HepG2 (cell line): Measurements from ENCODE around the gene TGFBR1. TPM values are rescaled to one million over a fixed set of nuclear protein-coding genes. Genes with fewer than 3 reads are reported as not detected.

Experiments
- ATAC-seq: fragments of 200-7000 bp; cut with Tn5 transposase; 3 replicates; pipeline ENCODE4 v1.9.1; 2020; ENCODE audit warnings: mild to moderate bottlenecking, moderate library complexity
- BruUV-seq: library from RNA; stranded (reverse); fragments of 400-500 nt; replicated peaks from 2 replicates; lab custom pipeline; 2021; lab: Mats Ljungman, UMichigan
- CTCF ChIA-PET: fragments of 300-600 bp; formaldehyde crosslinking; extraction: SDS; loops from one replicate; lab custom pipeline; 2021; ENCODE audit warnings: low total read pairs, inconsistent platforms, low intra/inter-chr PET ratio; lab: Yijun Ruan, JAX
- POLR2A ChIA-PET: fragments of 350-600 bp; sonication (Branson Sonifier 250); formaldehyde crosslinking; loops from one replicate; lab custom pipeline; 2020; ENCODE audit warnings: antibody characterized with exemption, inconsistent platforms; lab: Yijun Ruan, JAX
- DNase-seq: peaks from one replicate; pipeline ENCODE4 v3.0.0-alpha.2; 2015; ENCODE audit warnings: low spot score
- FAIRE-seq: peaks from 3 replicates; lab custom pipeline; 2011; peaks lifted over from hg19 to GRCh38; lab: Jason Lieb, UNC
- H2AFZ ChIP-seq: one replicate; pipeline ENCODE4 v1.6.1; 2011; ENCODE audit warnings: low read length, inconsistent platforms
- H3K27ac ChIP-seq: fragments of 300-600 bp; 3 replicates; pipeline ENCODE4 v1.8.0; 2011; ENCODE audit warnings: mixed run types, mild to moderate bottlenecking, mixed read lengths, low read length, inconsistent platforms; ENCODE audit not compliant: insufficient read depth; ENCODE audit errors: extremely low read length
- H3K27me3 ChIP-seq, 2 experiments: fragments of 200-600 bp in 1 of 2; 2 replicates in 1 of 2; 3 replicates in 1 of 2; pipeline versions ENCODE4 v1.6.0 to v1.8.0; 2011; ENCODE audit warnings: low read length in 2 of 2, mild to moderate bottlenecking in 2 of 2, moderate library complexity in 2 of 2, inconsistent platforms in 1 of 2; ENCODE audit not compliant: insufficient read depth in 2 of 2, control insufficient read depth in 1 of 2
- H3K36me3 ChIP-seq, 2 experiments: fragments of 200-600 bp in 1 of 2; replicated peaks in 1 of 2; 2 replicates in 1 of 2; 3 replicates in 1 of 2; pipeline versions ENCODE4 v1.5.1 to v1.8.0; 2011; ENCODE audit warnings: low read length in 2 of 2, inconsistent platforms in 1 of 2; ENCODE audit not compliant: insufficient read depth in 2 of 2, control insufficient read depth in 1 of 2
- H3K4me1 ChIP-seq: 2 replicates; pipeline ENCODE4 v1.5.1; 2012; ENCODE audit warnings: low read length, inconsistent platforms; ENCODE audit not compliant: insufficient read depth
- H3K4me2 ChIP-seq: 2 replicates; pipeline ENCODE4 v1.6.0; 2011; ENCODE audit warnings: low read depth, low read length, inconsistent platforms
- H3K4me3 ChIP-seq, 3 experiments: fragments of 200-600 bp in 1 of 3; sonication (generic), shearing (Covaris generic) in 1 of 3; replicated peaks in 1 of 3; 2 replicates each; pipeline ENCODE4 v1.5.1; 2011 to 2016; ENCODE audit warnings: low read length in 3 of 3, inconsistent platforms in 2 of 3, low read depth in 2 of 3, mild to moderate bottlenecking in 2 of 3, control low read depth in 1 of 3, mixed read lengths in 1 of 3; ENCODE audit not compliant: insufficient read depth in 1 of 3
- H3K79me2 ChIP-seq: one replicate; pipeline ENCODE4 v1.6.1; 2011; ENCODE audit warnings: low read length, inconsistent platforms; ENCODE audit not compliant: insufficient read depth
- H3K9ac ChIP-seq: 2 replicates; pipeline ENCODE4 v1.6.0; 2011; ENCODE audit warnings: mild to moderate bottlenecking, low read depth, low read length, inconsistent platforms; ENCODE audit not compliant: insufficient read depth
- H3K9me3 ChIP-seq: 2 replicates; pipeline ENCODE4 v1.5.1; 2012; ENCODE audit warnings: mild to moderate bottlenecking, low read length
- H4K20me1 ChIP-seq: 2 replicates; pipeline ENCODE4 v1.6.0; 2011; ENCODE audit warnings: inconsistent platforms, mild to moderate bottlenecking, low read length, moderate library complexity; ENCODE audit not compliant: insufficient read depth
- ATF7 ChIP-seq, 2 experiments: fragments of 450-650 bp in 1 of 2; sonication (generic) in 1 of 2; formaldehyde crosslinking in 1 of 2; IDR thresholded peaks; 2 replicates each; pipeline versions ENCODE4 v1.4.0 to v1.6.1; 2016 to 2020; ENCODE audit warnings: antibody characterized with exemption in 1 of 2, mild to moderate bottlenecking in 1 of 2, missing genetic modification reagents in 1 of 2
- E2F2 ChIP-seq: sonication (generic); formaldehyde crosslinking; IDR thresholded peaks from 2 replicates; pipeline ENCODE4 v1.4.0; 2020; ENCODE audit warnings: missing genetic modification reagents, borderline replicate concordance
- HIVEP1 ChIP-seq: sonication (generic); formaldehyde crosslinking; IDR thresholded peaks from 2 replicates; pipeline ENCODE4 v1.4.0; 2020; ENCODE audit warnings: mild to moderate bottlenecking, missing genetic modification reagents
- IKZF1 ChIP-seq: fragments of 450-650 bp; IDR thresholded peaks from 2 replicates; pipeline ENCODE4 v1.7.1; 2016
- MTERF4 ChIP-seq: sonication (generic); formaldehyde crosslinking; IDR thresholded peaks from 2 replicates; pipeline ENCODE4 v1.8.0; 2023; ENCODE audit warnings: mild to moderate bottlenecking, missing genetic modification reagents
- PATZ1 ChIP-seq: sonication (generic); formaldehyde crosslinking; IDR thresholded peaks from 2 replicates; pipeline ENCODE4 v1.4.0; 2020; ENCODE audit warnings: missing genetic modification reagents
- PPARG ChIP-seq: conservative IDR thresholded peaks from 2 replicates; pipeline ENCODE4 v1.6.1; 2016; ENCODE audit warnings: missing biosample characterization, missing genetic modification reagents
- SMAD3 ChIP-seq: sonication (generic); formaldehyde crosslinking; IDR thresholded peaks from 2 replicates; pipeline ENCODE4 v1.4.0; 2020; ENCODE audit warnings: missing genetic modification reagents
- SRSF9 ChIP-seq: fragments of 200-400 bp; formaldehyde crosslinking; IDR thresholded peaks from 2 replicates; pipeline ENCODE4 v1.6.1; 2018; ENCODE audit warnings: borderline replicate concordance, mild to moderate bottlenecking, low read depth, low read length; ENCODE audit not compliant: insufficient read depth, poor library complexity, severe bottlenecking
- TOE1 ChIP-seq: sonication (generic); formaldehyde crosslinking; IDR thresholded peaks from 2 replicates; pipeline ENCODE4 v1.4.0; 2020; ENCODE audit warnings: mild to moderate bottlenecking, missing genetic modification reagents
- ZNF496 ChIP-seq: sonication (generic); formaldehyde crosslinking; IDR thresholded peaks from 2 replicates; pipeline ENCODE4 v1.8.1; 2023; ENCODE audit warnings: mild to moderate bottlenecking, moderate library complexity, missing genetic modification reagents; ENCODE audit not compliant: insufficient replicate concordance
- ZNF510 ChIP-seq: sonication (generic); formaldehyde crosslinking; IDR thresholded peaks from 2 replicates; pipeline ENCODE4 v1.4.0; 2020; ENCODE audit warnings: low read depth, mild to moderate bottlenecking, missing genetic modification reagents
- ZNF83 ChIP-seq: sonication (generic); formaldehyde crosslinking; IDR thresholded peaks from 2 replicates; pipeline ENCODE4 v1.4.0; 2020; ENCODE audit warnings: missing genetic modification reagents, mild to moderate bottlenecking, borderline replicate concordance
- ZNF839 ChIP-seq: sonication (generic); formaldehyde crosslinking; IDR thresholded peaks from 2 replicates; pipeline ENCODE4 v1.4.0; 2020; ENCODE audit warnings: missing genetic modification reagents, mild to moderate bottlenecking, borderline replicate concordance
- WGBS: methylation state at CpG from one replicate; pipeline ENCODE4 v1.1.6; 2017; ENCODE audit warnings: low lambda C conversion rate; 5-methylcytosine and 5-hydroxymethylcytosine counted together
- in situ Hi-C: cut with HindIII; loops from 2 replicates; pipeline ENCODE4 v1.10.0; 2017; ENCODE audit warnings: low pct_unique_long_range_greater_than_20kb; ENCODE audit not compliant: extremely low pct_ligation_motif_present
- intact Hi-C: fragments of 100-400 bp; cut with micrococcal nuclease; formaldehyde crosslinking; loops from one replicate; pipeline ENCODE4 v1.10.0; 2022; ENCODE audit not compliant: unreplicated experiment
- polyA plus RNA-seq, 8 experiments: library from polyadenylated mRNA; depleted of rRNA in 3 of 8; stranded (reverse) in 7 of 8; unstranded in 1 of 8; fragments of >200 nt; fragmentation: Illumina TruSeq in 4 of 8; extraction: Trizol in 4 of 8; gene quantifications; 2 replicates each; pipeline versions ENCODE4 v1.2.1 to v1.2.3, GENCODE V29; 2011 to 2016; ENCODE audit warnings: low read depth in 4 of 8, missing spikeins in 1 of 8, mixed read lengths in 1 of 8; ENCODE audit not compliant: insufficient read depth in 1 of 8
- total RNA-seq, 5 experiments: library from RNA; depleted of rRNA; stranded (reverse); fragments of >200 nt; fragmentation: Illumina TruSeq; extraction: Trizol; gene quantifications; 2 replicates each; pipeline ENCODE4 v1.2.3, GENCODE V29; 2016; ENCODE audit warnings: low read depth in 1 of 5

Gene TGFBR1
- total and polyA plus RNA-seq, 2 of the 13 experiments (the other 11 are each of a cell fraction or from before 2014, with no cell fraction given): 16.8 to 23.9 TPM

GRCh38 chr9:99167694-99168093, 62.8 kb downstream of the TGFBR1 start (continued):
- TF ChIP-seq MTERF4 (CRISPR knock-in tag) (no peak), ATF7 (IDR thresholded peaks at IDR 0.05) (no peak), ATF7 (CRISPR knock-in tag; IDR thresholded peaks at IDR 0.05) (no peak)

- peaks cover 48% of the 10 kb centered on the region for H3K4me1 ChIP-seq
- H3K36me3 ChIP-seq: no peaks in the 10 kb centered on the region
- no peak for FAIRE-seq
- DNase-seq: no peak
- no peak overlapping the region for H3K27ac ChIP-seq
- TF ChIP-seq SMAD3 (no peak), TOE1 (no peak), ZNF510 (CRISPR knock-in tag) (no peak), ZNF496 (CRISPR knock-in tag) (no peak), IKZF1 (no peak), SRSF9 (no peak), ZNF839 (CRISPR knock-in tag) (no peak), ZNF83 (CRISPR knock-in tag) (no peak), PATZ1 (no peak), HIVEP1 (CRISPR knock-in tag) (no peak), E2F2 (no peak), PPARG (CRISPR knock-in tag) (no peak)
- no peaks in the 10 kb centered on the region for H3K79me2 ChIP-seq
- H3K9ac ChIP-seq: no peak overlapping the region
- H3K9me3 ChIP-seq: no peaks in the 10 kb centered on the region
- ATAC-seq: no peak
- intact Hi-C loops: no loop called here
- H4K20me1 ChIP-seq: no peaks in the 10 kb centered on the region
- no peak overlapping the region for H2AFZ ChIP-seq
- POLR2A ChIA-PET: no interaction called here
- H3K4me3 ChIP-seq: no peak overlapping the region
- BruUV-seq: no TSS peak
- CTCF ChIA-PET: no interaction called here
- H3K27me3 ChIP-seq: peaks cover 5 to 6% of the 10 kb centered on the region in 2 experiments; a peak in 3 of 5 replicates
- H3K4me2 ChIP-seq: no peak overlapping the region
- in situ Hi-C loops: loop anchor here (25.0 kb wide), 1 partner anchor 1418 kb away; the partner anchor contains the start of gene CAVIN4
- 18% methylated on average over 2 of the region's 2 CpGs for WGBS
Observed at GRCh38 chr9:99169086-99169485, 64.2 kb downstream of the TGFBR1 start.
